Bone marrow (tissue), 2 donors: Measurements from ENCODE around the gene OR2T33.
"Not testable (repeated sequence)": the region's sequence is repeated elsewhere in the genome, so short reads cannot be mapped to it uniquely, and the experiment has no call there.

ENCODE experiments used
- DNase-seq, 2 donors: peaks; one replicate each; lab custom pipeline; 2025; lab: John Stamatoyannopoulos, UW

Gene OR2T33, protein sequence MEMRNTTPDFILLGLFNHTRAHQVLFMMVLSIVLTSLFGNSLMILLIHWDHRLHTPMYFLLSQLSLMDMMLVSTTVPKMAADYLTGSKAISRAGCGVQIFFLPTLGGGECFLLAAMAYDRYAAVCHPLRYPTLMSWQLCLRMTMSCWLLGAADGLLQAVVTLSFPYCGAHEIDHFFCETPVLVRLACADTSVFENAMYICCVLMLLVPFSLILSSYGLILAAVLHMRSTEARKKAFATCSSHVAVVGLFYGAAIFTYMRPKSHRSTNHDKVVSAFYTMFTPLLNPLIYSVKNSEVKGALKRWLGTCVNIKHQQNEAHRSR

DNA sequence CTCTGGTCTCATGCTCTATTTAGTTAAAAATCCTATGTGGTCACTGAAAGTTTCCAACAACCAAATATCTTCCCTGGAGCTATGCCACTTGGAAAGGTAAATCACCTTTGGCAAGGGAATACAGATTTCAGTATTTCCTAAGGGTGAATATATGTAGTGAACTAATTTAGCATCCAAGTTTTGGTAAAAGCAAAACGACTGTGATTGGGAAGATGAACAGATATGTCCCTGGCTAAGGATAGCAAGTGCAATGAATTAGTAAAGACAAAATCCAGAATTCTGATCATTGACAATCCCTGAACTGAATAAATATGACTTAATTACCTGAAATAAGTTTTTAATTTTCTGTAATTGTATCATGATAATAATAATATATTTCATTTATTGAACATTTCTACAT is at the start of gene OR2T33:
Gene OR2T33, minus strand, starts transcription at position 101 of the 400 bp plus-strand sequence. CDS start 4,162 bp downstream, outside the sequence.
- DNase-seq: no peak

DNA sequence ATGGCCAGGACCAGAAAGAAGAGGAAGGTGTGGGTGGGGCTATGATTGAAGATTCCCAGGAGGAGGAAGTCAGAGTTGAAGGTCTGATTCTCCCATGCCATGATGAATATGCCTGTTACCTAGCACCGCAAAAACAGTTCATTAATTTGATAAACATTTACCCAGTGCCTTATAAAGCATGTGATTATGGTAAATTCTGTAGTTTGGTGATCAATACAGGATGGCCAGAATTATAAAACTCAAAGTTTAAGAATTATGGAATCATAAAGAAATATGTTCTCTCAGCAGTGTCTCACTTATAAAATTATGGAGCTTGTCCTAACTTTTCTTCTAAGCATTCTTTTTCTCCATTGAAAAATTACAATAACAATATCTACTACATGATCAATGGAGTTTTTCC is 46.7 kb upstream of the OR2T33 start, which contains the start of gene OR2M7:
Gene OR2M7, minus strand, starts transcription at position 101 of the 400 bp plus-strand sequence. Its CDS starts 0 bp downstream, at position 101.
- DNase-seq: no peak

DNA sequence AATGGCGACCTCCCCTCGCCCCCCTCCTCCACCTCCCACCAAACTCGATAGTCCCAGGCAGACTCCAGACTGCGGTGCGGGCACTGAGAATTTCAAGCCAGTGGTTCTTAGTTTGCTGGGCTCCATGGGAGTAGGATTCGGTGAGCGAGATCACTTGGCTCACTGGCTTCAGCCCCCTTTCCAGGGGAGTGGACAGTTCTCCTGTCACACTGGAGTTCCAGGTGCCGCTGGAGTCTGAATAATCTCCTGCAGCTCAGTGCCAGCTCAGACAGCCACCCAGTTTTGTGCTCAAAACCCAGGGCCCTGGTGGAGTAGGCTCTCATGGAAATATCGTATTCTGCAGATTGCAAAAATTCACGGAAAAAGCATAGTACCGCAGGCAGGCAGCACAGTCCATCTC is 39.0 kb upstream of the OR2T33 start:
- no peak for DNase-seq

DNA sequence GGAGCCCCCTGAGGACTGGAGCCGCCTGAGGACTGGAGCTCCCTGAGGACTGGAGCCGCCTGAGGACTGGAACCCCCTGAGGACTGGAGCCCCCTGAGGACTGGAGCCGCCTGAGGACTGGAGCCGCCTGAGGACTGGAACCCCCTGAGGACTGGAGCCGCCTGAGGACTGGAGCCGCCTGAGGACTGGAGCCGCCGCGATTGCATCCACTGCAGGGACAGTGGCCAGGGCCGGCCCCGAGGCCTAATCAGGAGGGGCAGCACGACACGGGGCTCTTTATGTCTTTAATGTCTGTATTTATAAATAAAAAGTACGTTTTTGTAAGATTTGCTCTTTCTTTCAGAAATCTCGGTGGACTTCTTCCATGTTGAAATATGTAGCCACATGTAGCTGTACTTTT is 29.0 kb upstream of the OR2T33 start:
- DNase-seq: not testable (repeated sequence)

DNA sequence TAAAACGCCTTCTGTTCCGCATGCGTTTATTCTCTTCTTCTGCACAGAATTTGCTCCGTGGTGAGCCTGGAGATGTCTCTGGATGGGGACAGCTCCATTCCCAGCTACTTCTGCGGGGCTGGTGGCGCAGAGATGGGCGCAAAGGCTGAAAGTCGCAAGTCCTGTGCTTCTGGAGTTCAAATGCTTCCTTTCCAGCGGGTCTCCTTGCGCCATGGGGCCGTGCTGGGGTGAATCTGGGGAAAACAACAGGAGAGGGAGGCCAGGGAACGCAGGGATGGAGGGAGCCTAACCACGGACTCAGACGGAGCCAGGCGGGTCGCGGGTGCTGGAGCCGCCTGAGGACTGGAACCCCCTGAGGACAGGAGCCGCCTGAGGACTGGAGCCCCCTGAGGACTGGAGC is 28.3 kb upstream of the OR2T33 start:
- DNase-seq: no peak

DNA sequence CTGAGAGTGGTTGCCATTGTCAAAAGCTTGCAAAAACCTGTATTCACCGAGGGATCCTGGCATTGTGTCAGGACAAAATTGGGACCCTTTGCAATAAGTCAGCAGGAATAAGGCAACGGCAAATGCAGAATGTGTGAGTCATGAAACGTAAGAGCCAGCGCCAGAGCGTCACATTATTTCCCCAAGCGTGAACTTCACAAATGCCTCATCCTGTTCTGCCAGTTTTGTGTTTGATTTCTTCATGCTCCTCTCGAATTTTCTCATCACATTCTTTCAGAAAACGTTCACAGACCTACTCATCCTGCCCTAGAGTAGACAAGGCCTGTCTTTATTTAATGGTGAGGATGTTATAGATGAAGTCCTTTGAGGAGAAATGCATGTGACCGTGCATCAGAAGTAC is 27.9 kb upstream of the OR2T33 start:
- DNase-seq: not testable (repeated sequence)

DNA sequence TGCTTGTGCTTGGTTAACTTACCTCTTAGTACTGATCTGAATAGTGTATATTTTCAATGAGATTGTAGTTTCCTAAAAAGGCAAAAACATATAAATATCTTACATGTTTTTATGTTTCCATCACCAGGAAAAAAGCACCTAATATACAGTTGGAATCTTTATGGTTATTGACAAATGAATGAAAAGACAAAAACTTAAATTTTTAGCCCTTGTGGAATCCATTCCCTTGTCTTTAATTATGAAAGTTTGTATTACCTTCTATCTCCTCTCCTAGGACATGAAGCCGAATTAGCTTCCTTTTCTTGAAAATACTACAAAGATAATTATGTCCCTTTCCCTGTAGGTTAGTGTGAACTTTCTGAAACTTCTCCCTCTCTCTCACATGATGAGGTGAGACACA is 25.5 kb upstream of the OR2T33 start, which contains the start of gene OR2T12:
Gene OR2T12, minus strand, starts transcription at position 101 of the 400 bp plus-strand sequence. CDS start 7,846 bp downstream, outside the sequence.
- DNase-seq: no peak

DNA sequence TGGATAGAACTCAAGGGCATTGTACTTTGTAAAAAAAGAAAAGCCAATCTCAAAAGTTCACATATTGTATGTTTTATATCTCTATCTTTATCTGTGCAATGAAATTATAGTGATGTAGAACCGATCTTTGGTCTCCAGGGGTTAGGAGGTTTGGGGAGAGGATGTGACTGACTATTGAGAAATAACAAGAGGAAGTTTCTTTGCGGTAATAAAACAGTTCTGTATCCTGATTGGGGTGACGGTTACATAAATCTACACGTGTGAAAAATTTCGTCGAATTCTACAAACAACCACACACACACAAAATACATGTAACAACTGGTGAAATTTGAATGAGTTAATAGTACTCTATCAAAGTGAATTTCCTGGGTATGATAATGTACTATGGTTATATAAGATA is 10.6 kb upstream of the OR2T33 start:
- peak in 1 of 2 donors; percentile 43 for DNase-seq

DNA sequence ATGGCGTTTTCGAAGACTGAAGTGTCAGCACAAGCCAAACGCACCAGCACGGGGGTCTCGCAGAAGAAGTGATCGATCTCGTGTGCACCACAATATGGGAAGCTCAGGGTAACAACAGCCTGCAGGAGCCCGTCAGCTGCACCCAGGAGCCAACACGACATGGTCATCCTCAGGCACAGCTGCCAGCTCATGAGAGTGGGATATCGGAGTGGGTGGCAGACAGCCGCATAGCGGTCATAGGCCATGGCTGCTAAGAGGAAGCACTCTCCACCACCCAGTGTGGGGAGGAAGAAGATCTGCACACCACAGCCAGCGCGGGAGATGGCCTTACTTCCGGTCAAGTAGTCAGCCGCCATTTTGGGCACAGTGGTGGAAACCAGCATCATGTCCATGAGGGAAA is 4.6 kb downstream of the OR2T33 start:
- not testable (repeated sequence) for DNase-seq

DNA sequence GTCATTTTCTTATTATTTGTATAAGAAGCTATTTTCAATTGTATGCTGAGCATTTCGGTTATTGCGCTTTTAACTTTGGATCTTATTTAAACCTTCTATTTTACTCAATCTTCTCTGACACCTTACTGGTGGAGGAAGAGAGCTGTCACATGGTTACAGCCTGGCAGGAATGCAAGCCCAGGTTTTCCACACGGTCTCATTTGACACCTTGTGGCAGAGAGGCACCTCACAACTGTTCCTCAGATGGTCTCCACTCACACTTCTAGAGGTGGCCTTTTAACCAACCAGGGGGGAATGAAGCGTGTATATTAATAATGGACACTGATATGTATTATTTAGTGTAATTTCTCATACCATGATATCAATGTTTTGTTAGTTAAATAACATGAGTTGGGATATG is 9.6 kb downstream of the OR2T33 start:
- no peak for DNase-seq

DNA sequence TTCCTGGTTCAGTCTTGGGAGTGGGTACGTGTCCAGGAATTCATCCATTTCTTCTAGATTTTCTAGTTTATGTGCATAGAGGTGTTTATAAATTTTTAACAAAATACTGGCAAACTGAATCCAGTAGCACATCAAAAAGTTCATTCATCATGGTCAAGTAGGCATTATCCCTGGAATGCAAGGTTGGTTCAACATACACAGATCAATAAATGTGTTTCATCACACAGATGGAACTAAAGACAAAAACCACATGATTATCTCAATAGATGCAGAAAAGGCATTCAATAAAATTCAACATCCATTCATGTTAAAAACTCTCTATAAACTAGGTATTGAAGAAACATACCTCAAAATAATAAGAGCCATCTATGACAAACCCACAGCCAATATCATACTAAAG is 18.5 kb downstream of the OR2T33 start:
- not testable (repeated sequence) for DNase-seq

DNA sequence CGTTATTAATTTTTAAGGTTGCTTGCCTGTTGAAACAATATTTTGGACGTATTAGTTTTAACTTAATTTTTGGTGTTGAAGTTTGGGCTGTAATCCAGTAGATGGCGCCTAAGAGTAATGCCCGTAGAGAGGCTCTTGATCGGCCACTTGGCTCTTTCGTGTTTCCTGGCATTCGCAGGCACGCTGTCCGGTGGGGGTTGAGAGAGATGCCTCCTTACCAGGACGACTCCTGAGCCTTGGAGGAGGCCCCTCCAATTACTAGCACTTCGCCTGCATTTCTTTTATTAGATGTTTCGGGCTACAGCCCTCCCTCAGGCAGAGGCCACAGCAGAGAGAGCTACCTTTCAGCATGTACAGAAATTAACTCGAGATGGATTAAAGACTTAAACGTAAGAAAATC is 34.6 kb downstream of the OR2T33 start:
- peak in 1 of 2 donors; percentile 58 for DNase-seq

DNA sequence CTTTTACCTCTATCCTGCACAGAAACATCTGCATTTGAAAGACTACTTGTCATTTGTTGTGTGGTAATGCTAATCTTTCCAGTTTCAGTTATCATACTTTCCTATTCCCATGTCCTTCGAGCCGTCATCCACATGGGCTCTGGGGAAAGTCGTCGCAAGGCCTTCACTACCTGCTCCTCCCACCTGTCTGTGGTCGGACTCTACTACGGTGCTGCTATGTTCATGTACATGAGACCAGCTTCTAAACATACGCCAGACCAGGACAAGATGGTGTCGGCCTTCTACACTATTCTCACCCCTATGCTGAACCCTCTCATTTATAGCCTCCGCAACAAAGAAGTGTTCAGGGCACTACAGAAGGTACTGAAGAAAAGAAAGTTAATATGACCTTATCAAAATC is 38.3 kb downstream of the OR2T33 start:
- no peak for DNase-seq

DNA sequence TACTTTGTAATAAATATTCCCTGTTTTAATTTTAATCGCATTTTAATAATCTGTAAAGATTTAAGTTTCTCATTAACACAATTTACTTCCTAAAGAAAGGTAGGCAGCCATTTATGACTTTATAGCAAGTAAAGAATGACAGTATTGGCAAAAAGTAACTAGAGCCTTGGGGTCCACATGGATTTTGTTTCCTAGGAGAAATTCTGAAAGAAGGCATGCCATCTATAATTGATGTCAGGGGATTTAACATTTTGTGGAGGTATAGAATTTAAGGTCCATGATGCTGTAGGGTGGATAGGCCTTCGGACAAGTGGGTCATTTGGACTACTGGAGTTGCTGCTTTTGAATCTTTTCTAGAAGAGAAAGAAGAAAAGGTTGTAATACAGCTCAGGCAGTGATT is 46.7 kb downstream of the OR2T33 start, which contains the start of gene OR2M4:
Gene OR2M4, plus strand, starts transcription at position 301 of the 400 bp plus-strand sequence. CDS start 7,512 bp downstream, outside the sequence.
- DNase-seq: no peak

DNA sequence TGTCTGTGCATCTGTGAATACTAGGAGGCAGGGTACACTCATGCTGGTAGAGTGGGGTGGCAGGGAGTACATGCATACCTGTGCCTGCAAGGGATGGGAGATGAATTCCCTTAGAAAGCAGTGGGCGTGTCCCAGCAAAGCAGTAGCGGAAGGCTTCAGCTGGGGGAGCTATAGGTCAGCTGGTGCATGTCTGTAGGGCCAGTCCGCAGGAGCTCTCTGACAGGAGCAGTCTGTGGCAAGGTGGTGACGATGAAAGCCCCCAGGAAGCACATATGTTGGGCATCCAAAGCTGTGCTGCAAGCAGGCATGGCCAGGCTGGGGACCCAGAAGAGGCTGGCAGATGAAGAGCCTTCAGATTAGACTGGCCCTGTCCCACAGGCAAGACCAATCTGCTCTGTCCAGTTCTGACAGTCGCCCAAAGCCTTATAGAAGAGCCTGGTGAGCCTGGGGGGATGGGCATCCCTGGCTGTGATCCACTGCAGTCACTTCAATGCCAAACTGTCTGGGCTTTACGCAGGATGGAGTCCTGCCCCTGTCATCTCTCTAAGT is 48.3 kb downstream of the OR2T33 start:
- no peak for DNase-seq

DNA sequence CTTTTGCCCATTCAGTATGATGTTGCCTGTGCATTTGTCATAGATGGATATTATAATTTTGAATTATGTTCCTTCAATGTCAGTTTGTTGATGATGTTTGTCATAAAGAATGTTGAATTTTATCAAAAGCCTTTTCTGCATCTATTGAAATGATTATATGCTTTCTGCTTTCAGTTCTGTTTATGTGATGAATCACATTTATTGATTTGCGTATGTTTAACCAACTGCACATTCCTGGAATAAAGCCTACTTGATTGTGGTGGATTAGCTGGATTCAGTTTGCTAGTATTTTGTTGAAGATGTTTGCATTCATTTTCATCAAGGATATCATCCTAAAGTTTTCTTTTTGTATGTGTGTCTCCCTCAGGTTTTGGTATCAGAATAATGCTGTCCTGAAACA is 52.2 kb downstream of the OR2T33 start:
- no peak for DNase-seq
